HG02973 (cell line): ENCODE results near the gene MYRF.

Experiments used
- ATAC-seq: cut with Tn5 transposase; IDR thresholded peaks from one replicate; pipeline ENCODE4 v1.9.1; 2021; ENCODE audit warnings: moderate library complexity; ENCODE audit not compliant: unreplicated experiment

The MYRF gene

GRCh38 chr11:61756452-61757212 is 4.2 kb downstream of the MYRF start:
- ATAC-seq = no peak

- ATAC-seq = no peak
Measured at GRCh38 chr11:61757213-61757862, 4.9 kb downstream of the MYRF start.

- no peak for ATAC-seq
Measured at GRCh38 chr11:61760946-61761345, 8.5 kb downstream of the MYRF start.

- no peak for ATAC-seq
Measured at GRCh38 chr11:61761440-61762222, 9.2 kb downstream of the MYRF start.

GRCh38 chr11:61762223-61762615 is 9.8 kb downstream of the MYRF start:
- ATAC-seq = no peak

GRCh38 chr11:61762798-61763197 is 10.4 kb downstream of the MYRF start:
- no peak for ATAC-seq

- no peak for ATAC-seq
Measured at GRCh38 chr11:61763930-61764605, 11.6 kb downstream of the MYRF start.

GRCh38 chr11:61764606-61765260 is 12.3 kb downstream of the MYRF start:
- ATAC-seq = no peak

- no peak for ATAC-seq
Measured at GRCh38 chr11:61765550-61766253, 13.3 kb downstream of the MYRF start.

GRCh38 chr11:61766353-61766841 is 14.0 kb downstream of the MYRF start:
- ATAC-seq = no peak

GRCh38 chr11:61768376-61769076 is 16.1 kb downstream of the MYRF start:
- no peak for ATAC-seq

GRCh38 chr11:61769169-61769920 is 16.9 kb downstream of the MYRF start:
- no peak for ATAC-seq

- ATAC-seq = no peak
Measured at GRCh38 chr11:61769946-61770683, 17.7 kb downstream of the MYRF start.

GRCh38 chr11:61771195-61771894 is 18.9 kb downstream of the MYRF start:
- ATAC-seq = no peak

GRCh38 chr11:61771985-61772455 is 19.6 kb downstream of the MYRF start:
- no peak for ATAC-seq

GRCh38 chr11:61773356-61773755 is 20.9 kb downstream of the MYRF start:
- no peak for ATAC-seq

GRCh38 chr11:61773809-61774208 is 21.4 kb downstream of the MYRF start:
- ATAC-seq = no peak
